ENCODE data around the gene TPMT.

Gene TPMT

GRCh38 chr6:18107061-18107460 is 47.8 kb downstream of the TPMT start:
- FAIRE-seq = no peak

DNA sequence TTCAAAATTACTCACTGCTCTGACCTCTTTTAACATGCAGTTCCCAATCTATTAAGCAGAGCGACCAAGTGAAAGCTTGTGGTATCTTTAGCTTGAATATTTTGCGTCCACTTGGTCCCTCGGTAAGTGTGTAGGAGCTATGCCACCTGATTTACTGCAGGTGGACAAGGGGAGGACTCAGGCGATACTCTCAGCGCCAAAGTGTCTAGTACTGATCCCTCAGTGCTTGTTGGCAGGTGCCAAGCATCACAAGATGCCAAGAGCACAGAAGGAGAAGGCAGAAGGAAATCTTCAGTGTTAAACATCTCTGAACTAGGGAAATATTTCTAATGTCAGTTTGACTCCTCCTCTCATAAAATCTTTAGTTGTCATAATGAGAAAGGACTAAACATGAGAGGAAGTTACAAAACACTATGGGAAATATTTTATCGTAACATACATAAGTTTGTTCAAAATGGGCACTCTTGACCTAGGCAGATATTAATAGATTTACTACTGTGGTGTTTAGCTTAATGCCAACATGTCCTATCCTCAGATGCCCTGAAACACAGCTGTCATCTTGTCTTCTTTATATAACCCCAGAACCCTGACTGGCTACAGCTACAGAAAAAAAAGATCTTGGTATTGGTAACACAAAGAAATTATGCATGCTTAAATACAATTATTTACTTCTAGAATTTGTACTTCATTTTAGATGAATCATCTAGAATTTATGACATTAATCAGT is 51.9 kb downstream of the TPMT start:
- FAIRE-seq = no peak

DNA sequence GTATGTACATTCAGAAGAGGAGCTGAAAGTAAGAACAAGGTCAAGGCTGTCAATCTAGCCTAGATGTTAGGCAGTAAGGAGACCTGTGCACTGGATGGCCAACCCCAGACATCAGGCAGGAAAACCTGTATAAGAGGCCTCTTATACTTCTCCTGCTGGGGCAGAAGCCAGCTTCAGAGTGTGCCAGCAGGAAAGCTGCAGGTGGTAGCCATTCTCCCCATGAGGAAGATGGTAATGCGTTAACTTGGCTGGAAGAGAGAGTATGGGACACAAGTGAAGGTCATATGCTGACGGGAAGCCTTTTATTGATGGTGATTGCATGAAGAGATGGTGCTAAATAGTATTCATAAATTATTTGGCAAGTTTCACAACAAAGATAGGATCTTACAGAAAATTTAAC is 53.0 kb downstream of the TPMT start:
- no peak for FAIRE-seq

DNA sequence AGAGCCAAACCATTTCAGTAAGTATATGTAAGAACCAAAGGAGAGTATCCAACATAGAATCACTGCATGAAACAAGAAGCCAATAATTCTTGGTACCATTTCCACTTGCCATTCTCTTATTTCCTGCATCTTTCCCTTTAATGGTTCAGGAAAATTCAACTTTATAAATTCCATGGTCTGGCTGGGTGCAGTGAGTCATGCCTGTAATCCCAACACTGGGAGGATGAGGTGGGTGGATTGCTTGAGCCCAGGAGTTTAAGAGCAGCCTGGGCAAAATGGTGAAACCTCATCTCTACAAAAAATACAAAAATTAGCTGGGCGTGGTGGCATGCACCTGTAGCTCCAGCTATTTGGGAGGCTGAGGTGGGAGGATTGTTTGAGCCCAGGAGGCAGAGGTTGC is 53.6 kb downstream of the TPMT start:
- FAIRE-seq = no peak

GRCh38 chr6:18100296-18100695 is 54.6 kb downstream of the TPMT start:
- FAIRE-seq = no peak

GRCh38 chr6:18099511-18099910 is 55.4 kb downstream of the TPMT start:
- FAIRE-seq = no peak

- FAIRE-seq = no peak
These were observed 58.5 kb downstream of the TPMT start for GRCh38 chr6:18096423-18096822.

GRCh38 chr6:18091382-18091781 is 63.5 kb downstream of the TPMT start:
- FAIRE-seq = no peak

GRCh38 chr6:18090349-18090786 is 64.5 kb downstream of the TPMT start:
- FAIRE-seq = no peak

DNA sequence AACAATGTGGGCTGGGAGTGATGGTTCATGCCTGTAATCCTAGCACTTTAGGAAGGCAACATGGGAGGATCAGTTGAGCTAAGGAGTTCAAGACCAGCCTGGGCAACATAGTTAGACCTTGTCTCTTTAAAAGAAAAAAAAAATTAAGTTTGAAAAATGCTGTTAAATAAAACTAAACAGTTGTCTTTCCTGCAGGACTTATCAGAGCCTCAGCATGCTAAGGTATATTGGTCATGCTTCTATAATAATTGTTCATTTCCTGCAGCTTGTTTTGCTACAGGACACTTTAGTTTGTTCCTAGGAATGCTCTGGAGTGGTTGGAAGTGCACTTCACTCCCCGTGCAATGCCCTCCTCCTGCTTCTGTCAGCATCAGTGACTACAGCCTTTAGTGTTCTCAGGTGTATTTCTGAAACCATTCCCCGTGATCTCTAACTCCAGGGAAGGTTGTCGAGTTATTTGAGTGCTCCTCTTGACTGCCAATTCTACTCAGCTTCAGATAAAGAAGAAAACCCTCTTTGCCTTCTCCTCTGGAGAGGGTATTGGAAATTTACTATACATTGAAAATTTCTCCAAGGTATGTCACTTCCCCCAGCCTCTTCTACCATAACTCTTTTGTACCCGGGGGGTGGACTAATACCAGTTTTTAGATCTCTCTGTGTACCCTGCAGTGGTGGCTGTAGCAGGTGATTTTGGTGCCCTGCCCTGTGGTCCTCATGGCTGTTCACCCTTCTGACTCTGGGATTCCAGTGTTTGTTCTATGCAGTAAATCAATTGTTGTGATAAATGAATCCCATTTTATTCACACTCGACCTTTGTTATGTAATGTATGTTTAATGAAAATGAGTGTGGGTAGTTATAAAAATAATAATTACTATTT is 66.2 kb downstream of the TPMT start:
- no peak for FAIRE-seq

DNA sequence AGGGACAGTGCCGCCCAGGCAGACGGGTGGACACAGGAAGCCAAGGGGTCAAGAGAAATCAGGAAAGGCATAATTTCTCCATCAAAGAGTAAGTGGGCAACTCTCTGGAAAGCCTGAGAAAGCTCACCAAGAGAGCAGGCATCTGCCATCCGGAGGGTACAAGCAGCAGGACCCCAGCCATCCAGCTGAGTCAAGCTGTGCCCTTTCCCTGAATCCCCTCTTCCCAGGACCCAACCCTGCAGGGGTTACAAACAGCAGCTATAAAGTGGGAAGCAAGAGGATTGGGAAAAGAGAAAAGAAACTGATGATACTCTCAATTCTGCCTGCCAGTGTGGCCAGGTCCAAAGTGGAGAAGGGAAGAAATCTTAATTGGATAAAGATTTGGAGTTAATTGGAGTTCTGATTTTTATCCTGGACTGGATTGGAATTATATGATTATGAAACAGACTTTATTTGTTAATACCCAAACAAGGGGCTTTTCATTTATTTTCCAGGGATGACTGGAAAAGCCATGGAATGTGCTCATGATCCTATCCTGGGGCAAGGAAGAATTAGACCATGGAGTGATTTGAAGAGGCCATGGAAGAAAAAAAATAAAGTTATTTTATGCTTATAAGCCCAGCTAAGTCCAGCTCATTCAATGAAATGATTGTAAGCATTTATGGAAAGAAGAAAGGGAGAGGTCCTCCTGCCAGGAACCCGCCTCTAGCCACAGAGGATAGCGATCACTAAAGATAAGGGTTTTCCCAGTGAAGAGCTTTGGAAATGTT is 67.3 kb downstream of the TPMT start:
- no peak for FAIRE-seq

GRCh38 chr6:18081025-18081668 is 73.7 kb downstream of the TPMT start:
- FAIRE-seq = no peak

DNA sequence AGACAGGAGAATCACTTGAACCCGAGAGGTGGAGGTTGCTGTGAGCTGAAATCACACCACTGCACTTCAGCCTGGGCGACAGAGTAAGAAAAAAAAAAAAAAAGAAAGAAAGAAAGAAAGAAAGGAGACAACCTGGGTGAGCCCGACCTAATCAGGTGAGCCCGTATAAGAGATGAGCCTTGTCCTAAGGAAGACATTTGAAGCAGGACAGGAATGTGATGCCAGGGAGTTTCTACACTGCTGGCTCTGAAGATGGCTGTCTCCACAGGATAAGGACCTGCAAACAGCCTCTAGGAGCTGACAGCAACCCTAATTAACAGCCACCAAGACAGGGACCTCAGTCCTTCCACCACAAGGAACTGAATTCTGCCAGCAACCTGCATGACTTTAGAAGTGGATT is 74.3 kb downstream of the TPMT start:
- no peak for FAIRE-seq

- FAIRE-seq = no peak
These were observed 76.0 kb downstream of the TPMT start for GRCh38 chr6:18078866-18079265.

All from A204.1 (cell line).